ENCODE measurements around the gene EBF4.
A peak's percentile ranks its signal among the peaks of the same experiment; 100 is the strongest.

DNA sequence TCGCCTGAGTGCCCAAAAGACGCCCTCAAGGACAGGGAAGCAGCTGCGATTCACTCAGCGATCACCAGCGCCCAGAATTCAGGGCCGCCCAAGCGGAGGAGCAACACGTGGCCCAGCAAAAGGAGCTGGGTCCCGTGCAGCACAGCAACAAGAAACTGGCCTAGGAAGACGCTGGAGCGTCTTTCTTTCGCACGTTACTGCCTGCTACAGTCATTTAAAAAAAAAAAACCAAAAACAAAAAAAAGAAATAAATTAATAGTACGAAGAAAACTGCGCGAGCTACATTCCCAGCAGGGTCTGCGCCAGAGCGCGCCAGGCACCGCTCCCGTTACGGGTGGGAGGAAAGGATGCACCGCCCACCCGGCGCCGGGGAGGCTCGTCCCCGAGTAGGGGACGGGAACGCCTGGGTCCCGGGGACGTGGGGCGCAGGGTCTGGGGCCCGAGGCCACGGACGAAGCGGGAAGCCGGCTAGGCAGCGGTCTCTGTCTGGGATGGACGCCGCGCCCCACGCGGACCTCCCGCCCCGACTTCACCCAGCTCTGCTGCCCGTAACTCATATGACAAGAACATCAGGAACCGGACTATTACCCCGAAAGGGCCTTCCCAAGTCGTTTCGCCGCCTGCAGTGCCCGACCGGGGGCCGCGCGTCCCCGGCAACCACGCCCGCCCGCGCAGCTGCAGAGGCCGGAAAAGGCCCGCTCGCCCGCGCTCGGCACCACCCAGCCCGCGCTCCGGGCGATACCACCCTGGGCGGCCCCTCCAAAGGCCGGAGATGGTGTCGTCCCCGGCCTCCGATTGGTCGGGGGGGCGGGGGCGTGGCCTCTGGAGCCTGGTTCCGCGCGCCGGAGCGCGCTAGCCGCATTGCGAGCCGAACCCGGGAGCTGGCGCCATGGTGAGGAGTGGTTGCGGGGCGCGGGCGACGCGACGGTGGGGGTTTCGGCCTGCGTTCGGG lies 40.5 kb upstream of the EBF4 start, which contains the start of gene NOP56:
- TF ChIP-seq, protein P1, sequence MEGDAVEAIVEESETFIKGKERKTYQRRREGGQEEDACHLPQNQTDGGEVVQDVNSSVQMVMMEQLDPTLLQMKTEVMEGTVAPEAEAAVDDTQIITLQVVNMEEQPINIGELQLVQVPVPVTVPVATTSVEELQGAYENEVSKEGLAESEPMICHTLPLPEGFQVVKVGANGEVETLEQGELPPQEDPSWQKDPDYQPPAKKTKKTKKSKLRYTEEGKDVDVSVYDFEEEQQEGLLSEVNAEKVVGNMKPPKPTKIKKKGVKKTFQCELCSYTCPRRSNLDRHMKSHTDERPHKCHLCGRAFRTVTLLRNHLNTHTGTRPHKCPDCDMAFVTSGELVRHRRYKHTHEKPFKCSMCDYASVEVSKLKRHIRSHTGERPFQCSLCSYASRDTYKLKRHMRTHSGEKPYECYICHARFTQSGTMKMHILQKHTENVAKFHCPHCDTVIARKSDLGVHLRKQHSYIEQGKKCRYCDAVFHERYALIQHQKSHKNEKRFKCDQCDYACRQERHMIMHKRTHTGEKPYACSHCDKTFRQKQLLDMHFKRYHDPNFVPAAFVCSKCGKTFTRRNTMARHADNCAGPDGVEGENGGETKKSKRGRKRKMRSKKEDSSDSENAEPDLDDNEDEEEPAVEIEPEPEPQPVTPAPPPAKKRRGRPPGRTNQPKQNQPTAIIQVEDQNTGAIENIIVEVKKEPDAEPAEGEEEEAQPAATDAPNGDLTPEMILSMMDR (IDR thresholded peaks at IDR 0.05): no peak
- TF ChIP-seq POLR2A (IDR thresholded peaks at IDR 0.05): peak in 1 of 2 donors; percentile 96
